Body of pancreas (tissue), 4 donors: ENCODE results near the gene LRIT2.

Source experiments
- CTCF ChIP-seq, 7 experiments: fragments of 450-650 bp in 4 of 7; fragments of 200-600 bp in 3 of 7; sonication (generic) in 3 of 7; IDR thresholded peaks; one replicate each; pipeline ENCODE4 v1.5.1; 2016 to 2019; ENCODE audit warnings: antibody characterized with exemption in 7 of 7
- POLR2A ChIP-seq, 3 donors: fragments of 450-650 bp; IDR thresholded peaks; one replicate each; pipeline ENCODE4 v1.6.1; 2016; ENCODE audit warnings: antibody characterized with exemption in 3 of 3, mild to moderate bottlenecking in 2 of 3

GRCh38 chr10:84202349-84202748, 23.0 kb downstream of the LRIT2 start:
- TF ChIP-seq CTCF (IDR thresholded peaks at IDR 0.05) (no peak), POLR2A (IDR thresholded peaks at IDR 0.05) (no peak)
